Kidney glomerular epithelial cell (primary cell): Measurements from ENCODE around the gene ZKSCAN2.

Experiments
- DNase-seq: peaks from one replicate; lab custom pipeline; 2025; lab: John Stamatoyannopoulos, UW

The ZKSCAN2 gene

DNA sequence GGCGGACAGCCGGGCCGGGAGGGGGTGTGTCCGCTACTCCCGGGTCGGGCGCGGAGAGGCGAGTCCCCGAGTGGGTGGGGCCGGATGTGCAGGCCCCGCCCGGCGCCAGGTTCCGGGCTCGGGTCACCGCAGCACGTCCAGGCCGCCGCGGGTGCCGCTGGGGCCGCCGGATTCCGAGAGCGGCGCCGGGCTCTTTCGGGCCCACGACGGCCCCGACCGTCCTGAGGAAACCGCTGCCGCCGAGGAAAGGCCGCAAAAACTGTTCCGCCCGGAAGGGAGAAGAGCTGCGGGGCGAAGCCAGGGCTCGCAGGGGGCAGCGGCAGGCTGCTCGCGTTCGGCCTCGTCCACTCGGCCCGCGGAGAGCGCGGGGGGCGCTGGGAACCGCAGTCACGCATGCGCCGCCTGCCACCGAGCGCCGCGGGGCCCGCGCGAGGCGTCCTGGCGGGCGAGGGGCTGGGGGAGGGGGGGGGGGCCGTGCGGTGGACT is at the start of gene ZKSCAN2:
TSS of gene ZKSCAN2 (minus strand) at position 376 of the 486 bp plus-strand sequence. CDS start 718 bp downstream, outside the sequence.
- peak; percentile 64 for DNase-seq

DNA sequence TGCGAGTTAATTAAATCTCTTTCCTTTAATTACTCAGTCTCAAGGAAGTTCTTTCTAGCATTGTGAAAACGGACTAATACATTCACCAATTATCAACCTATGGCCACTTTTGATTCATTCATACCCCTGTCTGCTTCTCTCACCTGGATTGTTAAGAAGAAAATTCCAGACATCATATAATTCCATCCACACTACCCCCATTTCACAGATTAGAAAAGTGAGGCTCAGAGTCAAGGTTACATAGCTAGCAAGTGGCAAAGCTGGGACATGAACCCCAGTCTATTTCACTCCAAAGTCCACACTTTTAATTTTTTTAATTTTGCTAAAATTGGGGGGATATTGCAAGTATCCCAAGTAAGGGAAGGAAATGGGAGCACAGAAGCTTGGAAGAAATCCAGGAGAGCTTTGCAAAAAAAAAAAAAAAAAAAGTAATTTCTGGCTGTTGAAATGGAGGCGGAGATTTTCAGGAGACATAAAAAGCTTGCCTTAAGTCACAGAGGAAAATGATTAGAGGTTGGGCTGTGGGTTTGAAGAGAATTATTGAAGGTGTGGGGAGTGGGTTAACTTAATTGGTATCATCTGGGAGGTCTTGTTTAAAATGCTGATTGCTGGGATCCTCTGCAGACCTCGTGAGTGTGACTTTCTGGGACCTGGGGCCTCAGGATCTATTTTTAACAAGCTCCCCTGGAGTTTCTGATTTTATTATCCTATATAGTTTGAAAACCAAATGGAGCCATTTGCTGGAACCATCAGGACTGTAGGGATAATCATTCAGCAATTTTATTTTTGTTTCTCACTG is 42.3 kb upstream of the ZKSCAN2 start:
- no peak for DNase-seq

DNA sequence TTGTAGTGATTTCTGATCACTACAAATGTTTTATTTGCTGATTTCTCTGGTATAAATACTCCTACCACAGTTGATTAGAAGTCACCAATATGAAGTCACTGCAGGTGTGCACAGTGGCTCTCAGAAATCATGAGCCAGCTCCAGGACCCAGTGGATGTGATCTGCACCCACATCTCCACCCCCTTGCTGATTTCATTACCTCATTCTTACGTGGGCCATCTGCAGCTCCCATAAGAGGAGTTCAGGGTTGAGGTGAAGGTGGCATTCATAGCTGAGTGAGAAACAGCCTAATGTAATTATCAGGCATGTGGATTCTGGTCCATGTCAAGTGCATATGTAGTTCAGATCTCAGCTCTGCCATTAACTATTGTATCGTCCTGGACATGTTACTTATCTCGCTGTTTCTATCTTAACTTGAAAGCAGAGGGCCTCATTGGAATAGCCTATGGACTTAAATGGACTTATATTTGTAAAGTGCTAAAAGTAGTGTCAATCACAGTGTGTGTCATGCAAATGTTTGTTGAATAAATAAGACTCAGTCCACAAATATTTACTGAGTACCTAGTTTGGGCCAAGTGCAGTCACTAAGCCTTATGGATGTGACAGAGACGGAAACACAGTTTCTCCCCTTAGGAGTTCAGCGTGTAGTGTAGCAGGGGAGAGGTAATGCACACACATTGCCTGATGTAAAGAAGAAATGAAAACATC is 40.7 kb upstream of the ZKSCAN2 start:
- no peak for DNase-seq

DNA sequence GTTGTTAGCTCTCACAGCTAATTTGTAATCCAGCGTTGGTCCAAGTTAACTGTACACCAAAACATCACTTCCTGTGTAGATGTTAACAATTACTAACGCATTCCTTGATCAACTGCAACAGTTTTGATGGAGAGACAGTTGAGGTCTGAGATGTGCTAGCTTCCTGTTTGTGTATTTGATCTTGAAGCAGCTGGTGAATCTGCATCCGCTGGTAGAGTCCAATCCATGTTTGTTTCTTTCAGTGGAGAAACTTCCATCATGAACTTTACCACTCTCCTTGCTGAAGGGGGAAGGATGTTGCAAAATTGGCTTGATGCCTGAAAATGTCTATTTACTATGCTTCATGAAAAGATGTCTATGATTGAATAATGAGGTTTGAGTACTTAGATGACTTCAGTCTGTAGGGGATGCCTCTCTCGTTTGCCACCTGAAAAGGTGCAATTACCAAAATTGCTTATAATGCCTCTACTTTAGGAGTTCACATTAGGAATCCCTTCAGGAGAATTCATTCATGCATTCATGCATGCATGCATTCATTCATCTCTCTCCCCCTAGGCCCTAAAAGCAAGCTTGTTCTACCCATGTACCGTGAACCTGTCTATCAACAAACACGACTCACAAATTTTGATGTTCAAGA is 39.6 kb upstream of the ZKSCAN2 start:
- no peak for DNase-seq

DNA sequence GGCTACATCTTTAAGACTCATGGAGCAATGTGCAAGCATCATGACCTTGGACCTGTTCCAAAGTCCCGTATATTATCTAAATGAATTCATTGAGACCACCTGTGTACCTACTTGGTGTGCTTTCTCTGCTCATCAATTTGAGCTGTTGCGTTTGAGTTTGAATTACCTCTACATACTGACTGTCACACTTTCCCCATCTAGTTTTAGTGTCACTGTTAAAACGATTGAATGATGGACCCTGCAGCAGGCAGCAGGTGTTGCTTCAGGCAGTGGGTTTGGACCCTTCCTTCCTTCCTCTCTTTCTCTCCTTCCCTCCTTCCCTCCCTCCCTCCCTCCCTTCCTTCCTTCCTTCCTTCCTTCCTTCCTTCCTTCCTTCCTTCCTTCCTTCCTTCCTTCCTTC is 33.9 kb upstream of the ZKSCAN2 start:
- DNase-seq: no peak

DNA sequence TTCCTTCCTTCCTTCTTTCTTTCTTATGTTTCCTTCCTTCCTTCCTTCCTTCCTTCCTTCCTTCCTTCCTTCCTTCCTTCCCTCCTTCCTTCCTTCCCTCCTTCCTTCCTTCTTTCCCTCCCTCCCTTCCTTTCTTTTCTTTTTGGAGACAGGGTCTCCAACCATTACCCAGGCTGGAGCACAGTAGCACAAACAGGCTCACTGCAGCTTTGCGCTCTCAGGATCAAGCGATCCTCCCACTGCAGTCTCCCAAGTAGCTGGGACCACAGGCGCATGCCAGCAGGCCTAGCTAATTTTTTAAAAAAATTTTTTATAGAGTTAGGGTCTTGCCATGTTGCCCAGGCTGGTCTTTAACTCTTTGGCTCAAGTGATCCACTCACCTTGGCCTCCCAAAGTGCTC is 31.8 kb upstream of the ZKSCAN2 start:
- DNase-seq: no peak

DNA sequence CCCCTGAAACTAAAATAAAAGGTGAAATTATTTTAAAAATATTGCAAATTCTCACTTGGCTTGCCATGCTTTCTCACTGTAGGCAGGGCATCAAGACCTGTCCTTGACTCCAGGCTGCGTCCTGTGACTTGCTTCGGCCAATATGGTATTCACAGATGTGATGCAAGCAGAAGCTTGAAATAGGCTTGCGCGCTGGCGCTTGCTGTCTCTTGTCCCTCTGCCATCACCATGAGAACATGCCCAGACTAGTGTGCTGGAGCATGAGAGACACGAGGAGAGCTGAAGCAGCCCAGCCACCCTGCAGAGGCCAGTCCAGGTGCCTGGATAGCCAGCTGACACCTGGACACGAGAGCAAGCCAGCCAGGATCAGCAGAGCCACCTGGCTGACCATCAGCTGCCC is 21.8 kb upstream of the ZKSCAN2 start:
- no peak for DNase-seq

DNA sequence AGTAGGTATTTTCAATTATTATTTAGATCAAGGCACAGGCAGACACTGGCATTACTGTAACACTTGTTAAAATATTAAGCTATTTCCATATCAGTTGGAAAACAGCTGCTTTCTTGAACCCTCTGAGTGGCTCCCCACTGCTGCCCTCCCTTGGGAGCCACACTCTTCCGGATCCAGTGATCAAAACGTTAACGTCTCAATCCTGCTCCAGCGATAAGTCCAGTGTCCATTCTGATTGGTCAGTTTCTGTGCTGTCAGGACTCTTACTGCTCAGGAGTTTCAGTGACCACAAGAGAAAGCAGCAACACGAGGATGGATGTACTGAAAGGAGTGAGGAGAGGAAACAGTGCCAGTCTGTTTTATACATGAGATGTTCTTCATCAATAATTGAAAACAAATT is 13.8 kb upstream of the ZKSCAN2 start:
- DNase-seq: no peak

DNA sequence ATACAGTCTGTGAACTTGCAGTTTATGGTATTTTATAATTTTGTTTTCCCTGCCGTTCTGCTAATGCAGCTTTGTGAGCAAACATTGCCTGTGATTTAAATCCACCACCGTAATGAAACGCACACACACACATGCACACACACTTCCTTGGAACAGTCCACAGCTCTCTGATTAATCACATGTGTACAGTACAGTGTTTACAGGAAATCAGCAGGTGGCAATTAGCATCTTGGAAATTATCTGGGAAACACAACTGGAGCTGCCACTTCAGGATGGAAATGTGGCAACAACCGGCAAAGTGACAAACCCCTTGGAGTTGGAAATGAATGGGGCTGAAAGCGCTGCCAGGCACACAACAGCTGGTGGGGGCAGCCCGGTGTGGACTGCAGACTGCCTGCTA is 12.9 kb upstream of the ZKSCAN2 start:
- no peak for DNase-seq

DNA sequence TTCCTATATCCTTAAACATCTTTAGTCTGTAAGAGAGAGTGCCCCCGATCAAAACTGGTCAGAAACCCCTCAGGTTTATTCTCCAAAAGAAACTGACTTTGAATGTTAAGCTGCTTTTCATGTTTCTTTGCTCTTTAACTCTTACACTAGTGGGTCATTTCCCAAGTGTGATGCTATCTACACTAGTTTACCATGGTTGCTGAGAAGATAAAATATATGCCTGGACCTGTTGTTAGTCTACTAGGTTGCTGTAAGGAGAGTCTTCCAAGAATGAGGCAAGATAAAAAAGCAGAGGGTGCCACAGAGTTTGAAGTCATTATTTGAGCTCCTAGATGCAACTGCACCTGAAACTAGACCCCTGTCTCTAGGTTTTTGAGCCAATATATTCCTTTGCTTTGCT is 12.2 kb upstream of the ZKSCAN2 start:
- no peak for DNase-seq

DNA sequence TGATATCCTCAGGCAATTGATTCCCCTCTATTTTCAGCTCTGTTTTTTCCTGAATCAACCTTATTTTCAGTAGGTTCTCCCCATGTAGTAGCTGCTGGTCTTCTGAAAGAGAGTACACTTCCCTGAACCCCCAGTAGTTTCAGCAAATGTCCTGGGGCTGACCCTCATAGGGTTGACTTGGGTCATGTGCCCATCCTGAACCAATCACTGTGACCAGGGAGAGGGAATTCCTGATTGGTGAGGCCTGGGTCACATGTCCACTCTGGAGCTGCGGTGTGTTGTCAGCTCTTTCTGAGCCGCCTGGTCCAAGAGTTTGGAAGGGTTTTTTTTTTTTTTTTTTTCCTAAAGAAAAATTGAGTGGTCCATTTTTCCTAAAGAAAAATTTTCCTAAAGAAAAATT is 8.3 kb upstream of the ZKSCAN2 start:
- DNase-seq: no peak

DNA sequence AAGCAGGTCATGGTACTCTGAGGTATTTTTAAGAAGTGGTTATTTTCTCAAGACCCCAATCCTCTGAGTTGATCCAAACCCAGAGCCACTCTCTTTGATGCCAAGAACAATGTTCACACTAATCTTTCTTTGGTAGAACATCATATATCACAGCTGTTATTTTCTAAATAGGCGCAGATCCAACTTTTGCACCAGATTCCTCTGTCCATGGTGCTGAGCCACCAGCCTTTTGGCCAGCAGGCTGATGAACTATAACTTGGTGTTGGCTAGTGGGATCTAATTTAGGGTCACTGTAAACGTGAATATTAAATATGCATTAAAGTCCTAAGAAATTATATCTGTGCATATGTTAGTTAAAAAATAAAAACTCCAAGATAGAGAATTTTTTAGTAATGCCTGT is 7.0 kb upstream of the ZKSCAN2 start:
- DNase-seq: no peak

DNA sequence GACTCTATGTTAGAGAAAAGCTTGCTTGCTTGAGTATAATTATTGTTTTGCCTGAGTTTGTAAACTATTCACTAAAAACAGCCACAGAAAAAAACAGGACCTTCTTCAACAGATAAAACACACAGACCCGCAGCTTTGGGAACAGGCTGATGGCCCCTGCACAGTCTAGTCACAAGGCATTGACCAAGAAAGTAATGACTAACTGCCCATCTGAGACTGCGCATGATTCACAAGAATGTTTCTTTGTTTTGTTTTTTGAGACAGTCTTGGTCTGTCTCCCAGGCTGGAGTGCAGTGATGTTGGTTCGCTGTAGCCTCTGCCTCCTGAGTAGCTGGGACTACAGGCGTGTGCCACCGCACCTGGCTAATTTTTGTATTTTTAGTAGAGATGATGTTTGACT is 2.8 kb upstream of the ZKSCAN2 start:
- DNase-seq: no peak

DNA sequence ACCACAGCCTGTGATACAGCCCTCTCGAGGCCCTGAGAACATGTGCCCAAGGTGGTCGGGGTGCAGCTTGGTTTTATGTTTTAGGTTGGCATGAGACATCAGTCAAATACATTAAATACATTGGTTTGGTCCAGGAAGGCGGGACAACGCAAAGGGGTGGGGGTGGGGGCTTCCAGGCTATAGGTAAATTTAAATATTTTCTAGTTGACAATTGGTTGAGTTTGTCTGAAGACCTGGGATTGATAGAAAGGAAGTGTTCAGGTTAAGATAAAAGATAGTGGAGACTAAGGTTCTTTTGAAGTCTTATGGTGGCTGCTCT is 1.2 kb upstream of the ZKSCAN2 start:
- DNase-seq: no peak

DNA sequence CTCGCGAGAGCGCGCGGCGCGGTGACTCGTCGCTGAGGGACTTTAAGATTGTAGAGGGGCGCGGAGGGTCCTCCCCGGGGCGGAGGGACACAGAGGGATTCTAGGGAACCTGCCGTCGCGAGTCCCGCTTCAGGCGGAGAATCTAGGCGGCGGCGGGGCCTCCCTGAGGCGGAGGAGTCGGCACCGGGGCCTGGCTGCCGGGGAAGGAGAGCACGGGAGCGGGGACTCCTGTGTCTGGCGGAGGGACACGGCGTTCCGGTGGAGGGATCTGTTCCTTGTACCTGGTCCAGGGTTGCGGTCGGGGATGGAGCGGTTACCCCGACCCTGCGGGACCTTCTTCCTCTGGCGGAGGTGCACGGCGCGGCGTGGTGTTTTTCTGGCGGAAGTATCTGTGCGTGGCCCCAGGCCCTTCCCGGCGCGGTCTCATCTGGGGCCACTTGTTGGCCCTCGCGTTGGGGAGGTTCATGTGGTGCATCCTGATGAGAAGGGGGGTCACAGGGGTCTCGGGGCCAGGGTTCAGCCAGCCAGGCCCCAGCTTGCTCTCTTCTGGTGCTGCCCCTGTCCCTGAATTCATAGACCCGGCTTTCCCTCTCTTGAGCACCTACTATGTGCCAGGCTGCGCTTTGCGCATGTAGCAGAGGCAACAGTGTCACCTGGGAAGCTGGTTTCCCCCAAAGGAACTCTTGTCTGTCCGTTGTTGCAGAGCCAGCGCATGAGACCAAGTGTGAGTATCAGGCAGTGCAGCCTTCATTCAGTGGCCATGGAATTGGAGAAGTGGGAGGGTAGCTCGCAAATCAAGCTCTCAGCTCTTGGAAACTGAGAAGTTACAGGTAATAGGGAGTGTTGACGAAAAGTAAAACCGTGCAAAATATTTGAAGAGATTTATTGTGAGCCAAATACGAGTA is 563 bp upstream of the ZKSCAN2 start:
- DNase-seq: peak; percentile 67

DNA sequence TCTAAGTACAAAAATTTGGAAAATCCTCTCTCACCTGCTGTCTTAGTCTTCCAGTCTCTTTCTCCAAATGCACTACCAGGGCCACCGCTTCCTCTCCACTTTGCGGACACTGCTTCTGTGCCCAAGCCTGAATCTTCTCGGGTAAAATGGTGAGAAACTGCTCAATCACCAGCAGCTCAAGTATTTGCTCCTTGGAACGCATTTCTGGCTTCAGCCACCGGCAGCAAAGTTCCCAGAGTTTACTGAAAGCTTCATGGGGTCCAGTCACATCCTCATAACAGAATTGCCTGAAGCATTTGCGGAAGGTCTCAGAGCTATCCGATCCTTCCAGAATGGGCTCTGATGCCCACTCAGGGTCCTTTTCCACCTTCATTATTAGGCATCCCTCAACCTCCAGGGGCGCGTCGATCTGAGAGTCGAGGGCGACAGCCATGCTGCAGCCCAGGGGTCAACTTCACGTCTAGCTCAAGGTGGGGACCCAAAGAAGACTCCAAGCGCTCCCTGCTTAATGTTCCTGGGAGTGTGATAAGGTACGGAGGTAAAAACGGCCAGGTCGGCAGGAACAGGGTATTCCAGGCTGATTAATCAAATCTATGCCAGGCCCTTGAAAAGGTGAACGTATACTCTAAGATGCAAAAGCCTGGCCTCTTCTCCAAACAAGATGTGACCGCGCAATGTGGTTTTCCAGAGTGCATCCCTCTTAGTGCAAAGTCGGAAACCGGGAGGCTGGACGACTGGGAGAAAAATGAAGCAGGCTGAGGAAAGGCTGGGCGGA is 763 bp downstream of the ZKSCAN2 start:
- no peak for DNase-seq

DNA sequence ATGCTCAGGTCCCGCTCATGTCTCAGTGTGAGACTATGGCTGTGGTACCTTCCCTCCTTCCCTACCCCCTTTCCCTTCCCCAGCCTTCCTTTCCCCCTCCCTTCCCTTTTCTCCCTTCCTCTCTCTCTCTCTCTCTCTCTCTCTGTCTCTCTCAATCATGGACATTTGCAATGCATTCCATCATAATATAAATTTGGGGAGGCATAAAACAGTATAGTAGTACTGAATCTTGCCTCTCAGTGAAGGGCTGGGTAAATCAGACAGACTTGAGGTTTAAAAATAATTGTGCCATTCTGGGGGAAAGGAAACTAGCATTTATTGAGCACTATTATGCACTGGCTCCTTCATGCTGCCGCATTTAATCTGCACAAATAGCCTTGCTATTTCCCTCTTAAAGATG is 4.3 kb downstream of the ZKSCAN2 start:
- DNase-seq: no peak

DNA sequence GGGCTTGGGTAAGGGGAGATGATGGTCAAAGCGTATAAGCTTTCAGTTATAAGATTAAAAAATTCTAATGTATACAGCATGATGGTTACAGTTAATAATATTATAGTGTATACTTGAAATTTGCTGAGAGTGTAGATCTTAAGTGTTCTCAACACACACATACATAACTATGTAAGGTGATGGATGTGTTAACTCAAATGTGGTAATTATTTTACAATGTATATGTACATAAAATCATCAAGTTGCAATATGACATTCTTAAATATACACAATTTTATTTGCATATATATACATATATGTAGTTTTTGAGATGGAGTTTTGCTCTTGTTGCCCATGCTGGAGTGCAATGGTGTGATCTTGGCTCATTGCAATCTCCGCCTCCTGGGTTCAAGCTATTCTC is 7.2 kb downstream of the ZKSCAN2 start:
- DNase-seq: no peak

DNA sequence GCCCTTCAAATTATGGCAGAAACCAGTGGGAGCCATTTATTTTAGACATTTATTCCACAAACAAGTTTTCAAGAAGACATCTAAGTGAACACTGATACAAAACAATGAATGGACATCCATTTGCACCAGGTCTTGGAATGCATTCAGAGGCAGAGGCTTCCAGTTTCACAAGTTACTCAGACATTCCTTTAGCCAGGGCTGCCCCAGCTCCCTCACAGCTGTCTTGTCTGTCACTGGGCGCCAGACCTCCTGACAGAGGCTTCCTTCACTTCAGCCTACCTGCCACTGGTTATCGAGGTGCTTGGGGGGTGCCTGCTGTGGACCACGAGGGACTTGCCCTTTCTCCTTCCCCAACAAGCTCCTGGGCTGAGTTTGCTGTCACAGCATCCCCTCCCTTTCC is 21.7 kb downstream of the ZKSCAN2 start:
- no peak for DNase-seq

DNA sequence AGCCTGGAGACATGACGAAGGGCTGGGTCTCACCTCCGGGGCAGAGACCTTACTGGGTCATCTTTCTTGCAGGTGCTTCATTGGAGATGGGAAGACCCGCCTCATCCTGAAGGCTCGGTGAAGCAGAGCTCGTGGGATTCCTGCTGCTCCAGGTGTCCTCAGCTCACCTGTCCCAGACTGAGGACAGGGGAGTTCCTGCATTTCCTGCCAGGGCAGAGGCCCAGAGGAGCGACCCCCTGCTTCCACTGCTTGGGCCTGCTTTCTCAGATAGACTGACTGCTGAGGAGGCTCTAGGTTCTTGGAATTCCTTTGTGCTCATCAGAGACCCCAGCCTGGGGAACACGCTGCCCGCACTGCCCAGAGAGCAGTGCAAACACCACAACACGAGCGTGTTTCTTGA is 29.3 kb downstream of the ZKSCAN2 start:
- no peak for DNase-seq

DNA sequence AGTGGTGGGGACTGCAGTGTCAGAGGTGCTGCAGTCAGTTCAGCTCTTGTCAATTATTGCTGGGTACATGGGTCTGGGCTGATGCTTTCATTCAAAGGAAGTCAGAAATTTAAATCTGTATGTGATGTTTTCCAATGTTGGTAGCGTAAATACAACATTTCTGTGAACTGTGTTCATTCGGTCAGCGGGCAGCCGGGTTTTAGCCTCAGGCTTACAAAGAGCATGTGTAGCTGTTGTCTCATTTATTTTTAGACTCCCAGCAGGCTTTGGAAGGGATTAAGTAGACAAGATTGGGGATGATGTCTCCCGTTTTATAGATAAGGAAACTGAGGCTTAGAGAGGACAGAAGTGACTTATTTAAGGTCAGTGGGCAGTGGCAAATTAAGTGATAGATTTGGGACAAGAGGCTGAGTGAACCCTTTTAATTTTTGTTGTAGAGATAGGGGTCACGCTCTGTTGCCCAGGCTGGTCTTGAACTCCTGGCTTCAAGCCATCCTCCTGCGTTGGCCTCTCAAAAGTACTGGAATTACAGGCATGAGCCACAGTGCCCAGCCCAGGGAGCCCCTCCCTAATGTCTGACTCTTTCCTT is 32.8 kb downstream of the ZKSCAN2 start:
- DNase-seq: no peak
